ENCODE data around the gene RIPPLY1.

DNA sequence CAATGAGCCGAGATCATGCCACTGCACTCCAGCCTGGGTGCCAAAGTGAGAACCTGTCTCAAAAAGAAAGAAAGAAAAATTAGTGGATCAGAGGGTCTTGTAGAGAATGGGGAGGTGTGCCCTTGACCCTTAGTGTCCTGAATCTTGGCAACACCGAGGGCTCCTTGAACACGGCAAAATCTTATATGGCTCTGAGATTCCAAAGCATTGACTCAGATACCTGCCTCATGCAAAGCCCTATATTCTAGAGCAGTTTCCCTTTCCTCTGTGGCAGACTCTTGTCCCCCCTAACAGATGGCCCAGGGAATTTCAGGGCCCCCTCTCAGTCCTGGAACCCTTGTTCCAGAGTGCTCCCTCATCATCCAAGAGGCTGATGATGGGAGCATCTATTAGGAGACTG lies 23.9 kb upstream of the RIPPLY1 start:
- TF ChIP-seq EP300 (IDR thresholded peaks at IDR 0.05; ENCODE audit: borderline replicate concordance in 1 of 2, low read depth in 1 of 2, low read length in 1 of 2) (no peak), CTCF (IDR thresholded peaks at IDR 0.05) (no peak)
- TF ChIP-seq, protein P1, sequence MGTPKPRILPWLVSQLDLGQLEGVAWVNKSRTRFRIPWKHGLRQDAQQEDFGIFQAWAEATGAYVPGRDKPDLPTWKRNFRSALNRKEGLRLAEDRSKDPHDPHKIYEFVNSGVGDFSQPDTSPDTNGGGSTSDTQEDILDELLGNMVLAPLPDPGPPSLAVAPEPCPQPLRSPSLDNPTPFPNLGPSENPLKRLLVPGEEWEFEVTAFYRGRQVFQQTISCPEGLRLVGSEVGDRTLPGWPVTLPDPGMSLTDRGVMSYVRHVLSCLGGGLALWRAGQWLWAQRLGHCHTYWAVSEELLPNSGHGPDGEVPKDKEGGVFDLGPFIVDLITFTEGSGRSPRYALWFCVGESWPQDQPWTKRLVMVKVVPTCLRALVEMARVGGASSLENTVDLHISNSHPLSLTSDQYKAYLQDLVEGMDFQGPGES (IDR thresholded peaks at IDR 0.05; ENCODE audit: low read depth, low read length) = no peak

Data from SK-N-SH (cell line).